ENCODE data around the gene KCNG2. TPM values are rescaled to one million over a fixed set of nuclear protein-coding genes. Genes with fewer than 3 reads are reported as not detected.

The KCNG2 gene
- total RNA-seq, 1 donor from 2014 or later, result not detected

GRCh38 chr18:79828258-79828657, 30.5 kb downstream of the KCNG2 start:
- no peaks in the 10 kb centered on the region for H3K9me3 Mint-ChIP-seq
- no peak for DNase-seq (ENCODE audit: low read depth, low spot score)
- TF ChIP-seq CTCF (conservative IDR thresholded peaks at IDR 0.05), result no peak
- H3K4me3 Mint-ChIP-seq, result no peak overlapping the region
- H3K27ac Mint-ChIP-seq (ENCODE audit: unreplicated experiment), result no peak overlapping the region
- no peaks in the 10 kb centered on the region for H3K27me3 Mint-ChIP-seq (ENCODE audit: low read depth)
- no peaks in the 10 kb centered on the region for H3K36me3 Mint-ChIP-seq (ENCODE audit: low read depth)
- no peaks in the 10 kb centered on the region for H3K4me1 Mint-ChIP-seq

- no peaks in the 10 kb centered on the region for H3K36me3 Mint-ChIP-seq (ENCODE audit: low read depth)
- H3K4me1 Mint-ChIP-seq, result no peaks in the 10 kb centered on the region
- no peak overlapping the region for H3K4me3 Mint-ChIP-seq
- no peak overlapping the region for H3K27ac Mint-ChIP-seq (ENCODE audit: unreplicated experiment)
- H3K9me3 Mint-ChIP-seq, result no peaks in the 10 kb centered on the region
- peaks cover 2% of the 10 kb centered on the region for H3K27me3 Mint-ChIP-seq (ENCODE audit: low read depth)
- no peak for DNase-seq (ENCODE audit: low read depth, low spot score)
- no peak for TF ChIP-seq CTCF (conservative IDR thresholded peaks at IDR 0.05)
These were observed 31.6 kb downstream of the KCNG2 start for GRCh38 chr18:79829136-79829854.

GRCh38 chr18:79832169-79832568, 34.4 kb downstream of the KCNG2 start:
- H3K4me1 Mint-ChIP-seq, result no peaks in the 10 kb centered on the region
- H3K27ac Mint-ChIP-seq (ENCODE audit: unreplicated experiment), result no peak overlapping the region
- no peak for TF ChIP-seq CTCF (conservative IDR thresholded peaks at IDR 0.05)
- no peak for DNase-seq (ENCODE audit: low read depth, low spot score)
- H3K4me3 Mint-ChIP-seq, result no peak overlapping the region
- peaks cover 26% of the 10 kb centered on the region for H3K27me3 Mint-ChIP-seq (ENCODE audit: low read depth)
- H3K36me3 Mint-ChIP-seq (ENCODE audit: low read depth), result no peaks in the 10 kb centered on the region
- no peaks in the 10 kb centered on the region for H3K9me3 Mint-ChIP-seq

GRCh38 chr18:79834834-79835233, 37.1 kb downstream of the KCNG2 start:
- H3K27ac Mint-ChIP-seq (ENCODE audit: unreplicated experiment), result no peak overlapping the region
- H3K9me3 Mint-ChIP-seq, result peaks cover 2% of the 10 kb centered on the region
- H3K4me1 Mint-ChIP-seq, result no peaks in the 10 kb centered on the region
- TF ChIP-seq CTCF (conservative IDR thresholded peaks at IDR 0.05), result no peak
- peaks cover 47% of the 10 kb centered on the region for H3K27me3 Mint-ChIP-seq (ENCODE audit: low read depth)
- no peaks in the 10 kb centered on the region for H3K36me3 Mint-ChIP-seq (ENCODE audit: low read depth)
- DNase-seq (ENCODE audit: low read depth, low spot score), result no peak
- no peak overlapping the region for H3K4me3 Mint-ChIP-seq

GRCh38 chr18:79841936-79842335, 44.2 kb downstream of the KCNG2 start:
- Mint-ChIP-seq H3K9me3 (peaks cover 5% of the 10 kb centered on the region), H3K4me3 (no peak overlapping the region), H3K27me3 (ENCODE audit: low read depth) (peaks cover 49% of the 10 kb centered on the region), H3K4me1 (no peaks in the 10 kb centered on the region), H3K27ac (ENCODE audit: unreplicated experiment) (no peak overlapping the region), H3K36me3 (ENCODE audit: low read depth) (no peaks in the 10 kb centered on the region)
- no peak for TF ChIP-seq CTCF (conservative IDR thresholded peaks at IDR 0.05)
- no peak for DNase-seq (ENCODE audit: low read depth, low spot score)
